SH-SY5Y (cell line): ENCODE results near the gene ZNF212.

Experiments used
- GATA2 ChIP-seq: IDR thresholded peaks from 2 replicates; pipeline ENCODE4 v1.6.1; 2011; ENCODE audit warnings: mild to moderate bottlenecking, low read depth, low read length
- GATA3 ChIP-seq: IDR thresholded peaks from 2 replicates; pipeline ENCODE4 v1.6.1; 2011; ENCODE audit warnings: low read depth, mild to moderate bottlenecking, low read length, moderate library complexity

- TF ChIP-seq GATA2 (no peak), GATA3 (no peak)
These were observed 13.8 kb upstream of the ZNF212 start for GRCh38 chr7:149225656-149226055.
